Kidney epithelial cell (primary cell): Measurements from ENCODE around the gene DGCR8. TPM values are rescaled to one million over a fixed set of nuclear protein-coding genes. Genes with fewer than 3 reads are reported as not detected.

Source experiments
- DNase-seq: peaks from one replicate; pipeline ENCODE4 v3.0.0-alpha.2; 2010; ENCODE audit warnings: low read depth
- H3K27me3 ChIP-seq: 2 replicates; pipeline ENCODE4 v1.6.0; 2011; ENCODE audit warnings: low read length; ENCODE audit not compliant: control insufficient read depth, insufficient read depth
- H3K36me3 ChIP-seq: 2 replicates; pipeline ENCODE4 v1.5.1; 2011; ENCODE audit warnings: low read length; ENCODE audit not compliant: control insufficient read depth, insufficient read depth
- H3K4me3 ChIP-seq: 2 replicates; pipeline ENCODE4 v1.5.1; 2011; ENCODE audit warnings: low read depth, mild to moderate bottlenecking, control low read depth, low read length
- CTCF ChIP-seq: IDR thresholded peaks from 2 replicates; pipeline ENCODE4 v1.5.1; 2011; ENCODE audit warnings: mild to moderate bottlenecking, moderate library complexity, low read length, control low read depth, inconsistent platforms; ENCODE audit not compliant: insufficient read depth, poor library complexity, severe bottlenecking
- total RNA-seq: library from RNA; depleted of rRNA; stranded (reverse); fragments of >200 nt; gene quantifications from 2 replicates; pipeline ENCODE4 v1.2.3, GENCODE V29; 2015

DGCR8 gene
- total RNA-seq, 1 donor from 2014 or later: 34.0 TPM

DNA sequence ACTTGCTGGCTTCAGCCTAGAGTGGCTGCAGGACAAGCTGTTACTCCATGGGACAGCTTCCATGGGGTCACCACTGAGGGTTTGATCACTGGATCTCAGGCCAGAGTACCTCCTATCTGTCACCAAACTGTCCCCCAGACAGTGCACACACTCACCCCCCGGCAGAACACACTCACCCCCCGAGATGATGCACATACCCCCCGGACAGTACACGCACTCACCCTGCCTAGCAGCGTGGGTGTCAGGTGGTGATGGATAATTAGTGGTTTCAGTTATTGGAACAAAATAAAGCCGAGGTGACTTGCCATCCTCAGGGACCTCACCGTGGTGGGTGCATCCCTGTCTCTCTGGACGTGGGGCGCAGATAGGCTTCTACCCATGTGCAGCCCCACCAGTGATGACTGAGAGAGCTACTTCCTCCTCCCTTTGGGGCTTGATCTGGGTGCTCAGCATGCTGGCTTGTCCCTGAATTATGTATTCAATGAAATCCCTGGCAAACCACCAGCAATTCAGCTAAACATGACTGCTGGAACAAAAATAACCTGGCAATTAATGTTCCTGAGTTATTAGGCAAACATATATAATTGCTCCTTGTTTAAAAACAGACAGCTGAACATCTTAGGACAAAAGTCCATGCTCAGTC is 40.2 kb upstream of the DGCR8 start:
- no peaks in the 10 kb centered on the region for H3K36me3 ChIP-seq
- no peak for DNase-seq
- H3K4me3 ChIP-seq: no peak overlapping the region
- no peaks in the 10 kb centered on the region for H3K27me3 ChIP-seq
- no peak for TF ChIP-seq CTCF

GRCh38 chr22:20040327-20041200 is 39.5 kb upstream of the DGCR8 start:
- DNase-seq: no peak
- H3K4me3 ChIP-seq: no peak overlapping the region
- no peaks in the 10 kb centered on the region for H3K36me3 ChIP-seq
- TF ChIP-seq CTCF: no peak
- H3K27me3 ChIP-seq: no peaks in the 10 kb centered on the region

DNA sequence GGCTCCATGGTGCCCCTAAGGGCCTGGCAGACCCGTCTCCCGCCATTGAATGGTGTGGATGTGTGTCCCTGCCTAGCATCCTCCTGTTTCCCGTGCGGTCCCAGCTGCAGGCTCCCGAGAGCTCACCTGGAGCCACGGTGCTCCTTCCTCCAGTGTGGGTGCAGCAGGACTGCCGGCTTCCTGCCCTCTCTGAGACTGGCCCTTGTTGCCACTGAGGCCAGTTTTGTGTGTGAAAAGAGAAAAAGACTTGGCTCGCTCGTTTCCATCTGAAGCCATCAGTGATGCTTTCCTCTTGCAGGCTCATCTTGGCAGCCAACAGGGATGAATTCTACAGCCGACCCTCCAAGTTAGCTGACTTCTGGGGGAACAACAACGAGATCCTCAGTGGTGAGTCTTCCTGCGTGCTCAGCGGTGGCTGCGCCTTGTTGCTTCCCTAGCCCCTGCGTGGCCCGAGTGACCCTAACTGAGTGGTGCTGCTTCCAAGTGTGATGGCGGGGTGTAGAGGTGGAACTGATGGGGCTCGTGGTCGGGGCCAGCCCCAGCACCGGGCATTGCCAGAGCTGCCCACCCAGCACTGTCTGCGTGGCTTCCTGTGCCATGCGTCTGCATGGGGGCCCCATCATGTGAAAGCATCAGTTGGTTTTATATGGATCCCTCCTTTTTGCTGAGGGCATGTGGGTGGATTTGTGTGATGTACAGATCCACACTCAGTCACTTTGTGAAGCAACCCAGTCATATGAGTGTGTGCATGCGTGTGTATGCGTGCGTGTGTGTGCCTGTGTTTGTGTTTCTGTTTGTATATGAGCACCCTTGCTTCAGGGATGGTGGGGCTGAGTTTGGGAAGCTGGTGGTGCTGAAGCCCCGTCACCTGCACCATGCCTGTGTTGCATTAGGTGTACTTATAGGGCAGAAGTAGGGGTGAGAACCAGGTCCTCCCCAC is 36.7 kb upstream of the DGCR8 start:
- Histone ChIP-seq H3K36me3 (no peaks in the 10 kb centered on the region), H3K4me3 (no peak overlapping the region), H3K27me3 (no peaks in the 10 kb centered on the region)
- no peak for TF ChIP-seq CTCF
- DNase-seq: no peak

GRCh38 chr22:20043997-20044342 is 36.1 kb upstream of the DGCR8 start:
- Histone ChIP-seq H3K4me3 (no peak overlapping the region), H3K27me3 (no peaks in the 10 kb centered on the region), H3K36me3 (no peaks in the 10 kb centered on the region)
- no peak for DNase-seq
- no peak for TF ChIP-seq CTCF

- no peak for TF ChIP-seq CTCF
- Histone ChIP-seq H3K4me3 (no peak overlapping the region), H3K36me3 (no peaks in the 10 kb centered on the region), H3K27me3 (no peaks in the 10 kb centered on the region)
- DNase-seq: no peak
Measured at GRCh38 chr22:20044495-20045151, 35.4 kb upstream of the DGCR8 start.
